GM10266 (cell line): ENCODE results near the gene CFAP100.

ENCODE experiments used
- DNase-seq: peaks from one replicate; pipeline ENCODE4 v3.0.0; 2012; ENCODE audit errors: extremely low spot score
- CTCF ChIP-seq: IDR thresholded peaks from 2 replicates; pipeline ENCODE4 v1.5.1; 2012; ENCODE audit warnings: mild to moderate bottlenecking, low read depth; ENCODE audit not compliant: control insufficient read depth, insufficient read depth; ENCODE audit errors: missing control alignments

Gene CFAP100

GRCh38 chr3:126464093-126464492 is 69.4 kb downstream of the CFAP100 start:
- no peak for TF ChIP-seq CTCF
- DNase-seq, result no peak

GRCh38 chr3:126464494-126464893 is 69.8 kb downstream of the CFAP100 start:
- DNase-seq, result no peak
- no peak for TF ChIP-seq CTCF

- DNase-seq, result no peak
- TF ChIP-seq CTCF, result no peak
Measured at GRCh38 chr3:126464997-126465396, 70.3 kb downstream of the CFAP100 start.

- no peak for DNase-seq
- TF ChIP-seq CTCF, result no peak
Measured at GRCh38 chr3:126465928-126466544, 71.3 kb downstream of the CFAP100 start.

GRCh38 chr3:126466886-126467610 is 72.3 kb downstream of the CFAP100 start:
- TF ChIP-seq CTCF, result no peak
- DNase-seq, result no peak

GRCh38 chr3:126467611-126467955 is 72.9 kb downstream of the CFAP100 start:
- TF ChIP-seq CTCF, result no peak
- DNase-seq, result no peak

DNA sequence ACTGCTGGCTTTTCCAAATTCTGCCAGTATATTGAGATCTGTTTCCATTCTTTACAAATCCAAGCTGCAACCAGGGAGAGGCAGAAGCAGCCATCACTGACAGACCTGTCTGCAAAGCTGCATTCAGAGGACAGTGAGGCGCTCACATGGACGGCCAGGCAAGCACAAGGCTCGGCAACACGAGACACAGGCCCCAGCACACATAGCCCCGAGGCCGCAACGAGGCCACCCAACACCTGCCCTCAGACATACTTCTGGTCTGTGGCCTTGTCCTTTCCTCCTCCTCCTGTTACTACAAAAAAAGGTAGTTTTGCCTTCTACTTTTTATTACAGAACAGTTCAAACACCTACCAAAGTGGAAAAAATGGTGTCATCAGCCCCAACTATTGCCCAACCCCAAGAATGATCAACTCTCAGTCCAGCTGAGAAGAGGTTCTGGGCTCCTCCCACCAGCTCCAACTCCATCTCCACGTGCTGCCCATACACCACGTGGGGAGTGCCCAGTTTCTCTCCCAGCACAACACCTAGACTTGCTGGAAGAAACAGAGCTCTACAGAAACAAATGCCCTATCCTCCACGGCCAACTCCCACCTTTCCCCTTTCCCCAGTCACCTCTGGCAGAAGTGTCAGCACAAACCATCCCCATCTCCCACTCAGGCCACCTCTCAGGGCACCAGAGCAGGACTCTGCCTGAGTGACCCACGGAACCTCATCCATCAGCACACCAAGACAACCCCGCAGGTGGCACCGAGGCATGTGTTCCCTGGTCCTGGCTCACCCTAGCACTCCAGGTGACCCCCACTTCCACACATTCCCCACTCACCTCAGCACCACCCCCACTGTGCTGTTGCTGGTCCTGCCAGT is 73.6 kb downstream of the CFAP100 start:
- no peak for DNase-seq
- TF ChIP-seq CTCF, result no peak
